ENCODE measurements around the gene ULBP2. TPM values are rescaled to one million over a fixed set of nuclear protein-coding genes. Genes with fewer than 3 reads are reported as not detected.
"Not testable (repeated sequence)": the region's sequence is repeated elsewhere in the genome, so short reads cannot be mapped to it uniquely, and the experiment has no call there.

ULBP2 gene
- total RNA-seq, 2 donors from 2014 or later: 0.43 to 0.51 TPM

- intact Hi-C loops (cut with DNase I): no loop called here
- DNase-seq (ENCODE audit: low spot score): no peak
Observed at GRCh38 chr6:149987602-149988107, 45.8 kb downstream of the ULBP2 start.

GRCh38 chr6:149988550-149989346 lies 46.9 kb downstream of the ULBP2 start:
- intact Hi-C loops (cut with DNase I): no loop called here
- DNase-seq (ENCODE audit: low spot score): peak; percentile 43

DNA sequence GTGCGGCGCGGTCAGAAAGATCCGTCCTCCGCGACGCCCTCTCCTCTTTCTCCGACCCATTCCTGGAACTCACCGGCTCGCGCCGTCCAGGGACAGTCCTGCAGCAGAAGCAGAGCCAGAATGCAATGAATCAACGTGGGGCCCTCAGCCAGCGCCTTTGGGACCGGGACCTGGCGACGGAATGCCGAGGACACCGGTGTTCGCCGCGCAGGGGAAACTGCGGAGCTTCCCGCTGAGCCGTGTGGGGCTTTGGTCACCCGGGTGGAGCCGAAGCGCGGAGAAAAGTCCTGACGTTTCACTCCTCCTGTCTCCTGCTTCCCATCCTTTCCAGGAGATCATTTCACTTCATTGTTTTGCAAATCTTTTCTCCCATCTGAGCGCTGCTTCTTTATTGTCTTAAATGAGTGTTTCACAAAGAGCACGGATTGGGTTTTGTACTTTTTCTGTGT lies 48.4 kb downstream of the ULBP2 start:
- intact Hi-C loops (cut with DNase I): no loop called here

GRCh38 chr6:149990661-149991471 lies 49.1 kb downstream of the ULBP2 start:
- peak; percentile 79 for DNase-seq (ENCODE audit: low spot score)
- intact Hi-C loops (cut with DNase I): no loop called here

More for the DNA sequence above, 48.4 kb downstream of the ULBP2 start:
- peak; percentile 64 for DNase-seq (ENCODE audit: low spot score)

DNA sequence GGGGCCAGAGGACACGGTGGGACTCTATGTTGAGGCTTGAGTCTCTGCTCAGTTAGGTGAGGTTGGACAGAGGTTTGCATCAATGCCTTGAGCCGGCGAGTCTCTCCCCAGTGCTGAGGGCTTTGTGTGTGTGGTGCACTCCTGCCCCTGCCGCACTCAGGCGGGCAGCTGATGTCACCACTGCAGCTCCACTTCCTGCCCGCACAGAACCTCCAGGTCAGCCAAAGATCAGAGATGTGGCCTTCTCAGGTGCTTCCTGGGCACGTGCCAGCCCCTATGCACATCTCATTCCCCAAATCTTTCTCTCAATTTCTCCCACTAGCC lies 49.6 kb downstream of the ULBP2 start:
- DNase-seq (ENCODE audit: low spot score); intact Hi-C loops (cut with DNase I): not testable (repeated sequence)

- no peak for DNase-seq (ENCODE audit: low spot score)
- intact Hi-C loops (cut with DNase I): no loop called here
Observed at GRCh38 chr6:149991838-149992237, 50.0 kb downstream of the ULBP2 start.

GRCh38 chr6:149995235-149995750 lies 53.5 kb downstream of the ULBP2 start:
- peak; percentile 40 for DNase-seq (ENCODE audit: low spot score)
- intact Hi-C loops (cut with DNase I): no loop called here

GRCh38 chr6:149995971-149996370 lies 54.2 kb downstream of the ULBP2 start:
- intact Hi-C loops (cut with DNase I): no loop called here
- DNase-seq (ENCODE audit: low spot score): no peak

Other genes with a start within 250 kb of the ULBP2 start
- 10 to 100 TPM; 31.1 to 32.8 TPM for gene LATS1, start 223.9 kb upstream of the ULBP2 start, total RNA-seq
- gene NUP43, start 195.5 kb upstream of the ULBP2 start, total RNA-seq: 10 to 100 TPM; 24.8 to 29.0 TPM
- 10 to 100 TPM; 50.4 to 69.9 TPM for gene PCMT1, start 192.3 kb upstream of the ULBP2 start, total RNA-seq
- 10 to 100 TPM; 20.0 to 26.3 TPM for gene LRP11, start 77.7 kb upstream of the ULBP2 start, total RNA-seq
- 1 to 10 TPM in 1 of 2 donors, not detected in 1; 1.6 TPM for gene RAET1E, start 43.9 kb upstream of the ULBP2 start, total RNA-seq
- under 1 TPM in 1 of 2 donors, not detected in 1; 0.74 TPM for gene RAET1G, start 18.9 kb upstream of the ULBP2 start, total RNA-seq
- gene ULBP1, start 21.9 kb downstream of the ULBP2 start, total RNA-seq: under 1 TPM in 1 of 2 donors, not detected in 1; 0.19 TPM
- gene RAET1L, start 83.5 kb downstream of the ULBP2 start, total RNA-seq: not detected
- 1 to 10 TPM in 1 of 2 donors, under 1 TPM in 1; 0.67 to 1.2 TPM for gene ULBP3, start 127.1 kb downstream of the ULBP2 start, total RNA-seq
- 1 to 10 TPM in 1 of 2 donors, not detected in 1; 1.2 TPM for gene PPP1R14C, start 201.0 kb downstream of the ULBP2 start, total RNA-seq